H9 (cell line): ENCODE data around the gene RTN1. TPM values are rescaled to one million over a fixed set of nuclear protein-coding genes. Genes with fewer than 3 reads are reported as not detected.

ENCODE experiments used
- DNase-seq: peaks from one replicate; pipeline ENCODE4 v3.0.0-alpha.2; 2017
- H2AFZ ChIP-seq: one replicate; pipeline ENCODE4 v1.6.1; 2013; ENCODE audit warnings: mild to moderate bottlenecking, low read length, control low read depth, moderate library complexity
- H2AK5ac ChIP-seq: 2 replicates; pipeline ENCODE4 v1.6.1; 2013; ENCODE audit warnings: low read length, control low read depth, mixed read lengths; ENCODE audit not compliant: insufficient read length
- H2BK120ac ChIP-seq: one replicate; pipeline ENCODE4 v1.6.1; 2013; ENCODE audit warnings: low read depth, mild to moderate bottlenecking, low read length, control low read depth, inconsistent platforms; ENCODE audit not compliant: poor library complexity, severe bottlenecking
- H2BK12ac ChIP-seq: 2 replicates; pipeline ENCODE4 v1.6.1; 2013; ENCODE audit warnings: low read length, control low read depth, mixed read lengths, low read depth; ENCODE audit not compliant: insufficient read length
- H2BK15ac ChIP-seq: 2 replicates; pipeline ENCODE4 v1.6.1; 2013; ENCODE audit warnings: low read depth, low read length, control low read depth
- H2BK20ac ChIP-seq: one replicate; pipeline ENCODE4 v1.6.1; 2013; ENCODE audit warnings: low read depth, mild to moderate bottlenecking, low read length, control low read depth, inconsistent platforms; ENCODE audit not compliant: poor library complexity, severe bottlenecking
- H2BK5ac ChIP-seq: 2 replicates; pipeline ENCODE4 v1.6.1; 2013; ENCODE audit warnings: low read length, control low read depth, mixed read lengths; ENCODE audit not compliant: insufficient read length
- H3K14ac ChIP-seq: 2 replicates; pipeline ENCODE4 v1.6.1; 2013; ENCODE audit warnings: low read length, control low read depth; ENCODE audit not compliant: insufficient read depth
- H3K18ac ChIP-seq: 2 replicates; pipeline ENCODE4 v1.6.1; 2013; ENCODE audit warnings: low read depth, mild to moderate bottlenecking, mixed read lengths, low read length, control low read depth; ENCODE audit not compliant: insufficient read length
- H3K23ac ChIP-seq: 2 replicates; pipeline ENCODE4 v1.6.1; 2013; ENCODE audit warnings: low read length, control low read depth, mixed read lengths, low read depth; ENCODE audit not compliant: insufficient read length
- H3K23me2 ChIP-seq: 2 replicates; pipeline ENCODE4 v1.6.1; 2013; ENCODE audit warnings: low read depth, mild to moderate bottlenecking, mixed read lengths, low read length, control low read depth; ENCODE audit not compliant: insufficient read length, poor library complexity, severe bottlenecking
- H3K27ac ChIP-seq: 2 replicates; pipeline ENCODE4 v1.5.1; 2013; ENCODE audit warnings: low read length, control low read depth, mixed read lengths, low read depth; ENCODE audit not compliant: insufficient read length
- H3K27me3 ChIP-seq: 2 replicates; pipeline ENCODE4 v1.6.1; 2013; ENCODE audit warnings: low read length, control low read depth, inconsistent platforms; ENCODE audit not compliant: insufficient read depth
- H3K4ac ChIP-seq: 2 replicates; pipeline ENCODE4 v1.6.1; 2013; ENCODE audit warnings: low read depth, mild to moderate bottlenecking, control low read depth, inconsistent platforms, low read length, moderate library complexity
- H3K4me1 ChIP-seq: 2 replicates; pipeline ENCODE4 v1.6.1; 2013; ENCODE audit warnings: low read length, control low read depth, inconsistent platforms; ENCODE audit not compliant: insufficient read depth
- H3K4me2 ChIP-seq: 2 replicates; pipeline ENCODE4 v1.6.1; 2013; ENCODE audit warnings: low read length, control low read depth, mixed read lengths; ENCODE audit not compliant: insufficient read length, insufficient read depth
- H3K56ac ChIP-seq: 2 replicates; pipeline ENCODE4 v1.6.1; 2013; ENCODE audit warnings: low read depth, mild to moderate bottlenecking, mixed read lengths, low read length, control low read depth; ENCODE audit not compliant: insufficient read length
- H3K79me1 ChIP-seq: 2 replicates; pipeline ENCODE4 v1.6.1; 2013; ENCODE audit warnings: low read depth, mild to moderate bottlenecking, moderate library complexity, low read length, control low read depth, inconsistent platforms; ENCODE audit not compliant: insufficient read depth, poor library complexity, severe bottlenecking
- H3K79me2 ChIP-seq: 2 replicates; pipeline ENCODE4 v1.6.1; 2013; ENCODE audit warnings: low read length, control low read depth, inconsistent platforms; ENCODE audit not compliant: insufficient read depth
- H3K9ac ChIP-seq: 2 replicates; pipeline ENCODE4 v1.6.1; 2013; ENCODE audit warnings: low read length, control low read depth, mixed read lengths; ENCODE audit not compliant: insufficient read length; ENCODE audit errors: extremely low read depth
- H3K9me3 ChIP-seq: one replicate; pipeline ENCODE4 v1.6.1; 2013; ENCODE audit warnings: low read depth, low read length, inconsistent platforms; ENCODE audit not compliant: control insufficient read depth
- H3T11ph ChIP-seq: one replicate; pipeline ENCODE4 v1.6.1; 2013; ENCODE audit warnings: mild to moderate bottlenecking, low read length, control low read depth, inconsistent platforms
- H4K20me1 ChIP-seq: one replicate; pipeline ENCODE4 v1.6.1; 2013; ENCODE audit not compliant: control insufficient read depth, insufficient read length, insufficient read depth
- H4K5ac ChIP-seq: 2 replicates; pipeline ENCODE4 v1.6.1; 2013; ENCODE audit warnings: low read depth, mild to moderate bottlenecking, mixed read lengths, low read length, control low read depth; ENCODE audit not compliant: insufficient read length
- H4K8ac ChIP-seq: replicated peaks from 2 replicates; pipeline ENCODE4 v1.6.1; 2013; ENCODE audit warnings: low read length, control low read depth, mixed read lengths, low read depth; ENCODE audit not compliant: insufficient read length
- H4K91ac ChIP-seq: 2 replicates; pipeline ENCODE4 v1.6.1; 2013; ENCODE audit warnings: low read depth, mild to moderate bottlenecking, moderate library complexity, mixed read lengths, low read length, control low read depth; ENCODE audit not compliant: insufficient read length
- H3K27ac Mint-ChIP-seq, 3 experiments: 2 replicates in 2 of 3; 3 replicates in 1 of 3; pipeline ENCODE4 v1.8.0; 2020 to 2021; ENCODE audit warnings: mixed read lengths in 3 of 3, mild to moderate bottlenecking in 1 of 3, moderate library complexity in 1 of 3
- H3K27me3 Mint-ChIP-seq: 2 replicates; pipeline ENCODE4 v1.8.0; 2021; ENCODE audit warnings: low read depth, mild to moderate bottlenecking, moderate library complexity, mixed read lengths
- H3K36me3 Mint-ChIP-seq, 3 experiments: 2 replicates in 2 of 3; 3 replicates in 1 of 3; pipeline ENCODE4 v1.8.0; 2020 to 2021; ENCODE audit warnings: low read depth in 3 of 3, mixed read lengths in 3 of 3; ENCODE audit not compliant: insufficient read depth in 1 of 3
- H3K4me1 Mint-ChIP-seq, 2 experiments: 2 replicates each; pipeline ENCODE4 v1.8.0; 2020; ENCODE audit warnings: mixed read lengths in 2 of 2
- H3K4me3 Mint-ChIP-seq, 2 experiments: 2 replicates in 1 of 2; 3 replicates in 1 of 2; pipeline ENCODE4 v1.8.0; 2020 to 2021; ENCODE audit warnings: mild to moderate bottlenecking in 2 of 2, mixed read lengths in 2 of 2, moderate library complexity in 1 of 2
- H3K9me3 Mint-ChIP-seq, 2 experiments: 2 replicates in 1 of 2; 3 replicates in 1 of 2; pipeline ENCODE4 v1.8.0; 2020; ENCODE audit warnings: mild to moderate bottlenecking in 2 of 2, mixed read lengths in 2 of 2, moderate library complexity in 1 of 2
- WGBS: extraction: QIAGEN DNeasy Blood & Tissue Kit; methylation state at CpG from one replicate; pipeline ENCODE4 v1.1.7; 2013; ENCODE audit warnings: missing lambda C conversion rate, low lambda C conversion rate, mixed read lengths; ENCODE audit not compliant: insufficient read length; ENCODE audit errors: extremely low coverage; 5-methylcytosine and 5-hydroxymethylcytosine counted together
- total RNA-seq: library from RNA; stranded (reverse); gene quantifications from 2 replicates; pipeline ENCODE4 v1.2.1, GENCODE V29; 2021
- TF ChIP-seq, protein P1 (sequence below): fragments of 200-600 bp; sonication (generic); conservative IDR thresholded peaks from 3 replicates; pipeline ENCODE4 v1.8.0; 2021; ENCODE audit warnings: antibody characterized with exemption, mild to moderate bottlenecking

RTN1 gene
- total RNA-seq, 1 experiment from 2014 or later = 1.8 TPM

GRCh38 chr14:59627011-59627520, 243.5 kb downstream of the RTN1 start:
- Mint-ChIP-seq H3K27ac (no peak overlapping the region), H3K4me3 (no peak overlapping the region), H3K9me3 (no peaks in the 10 kb centered on the region; a peak in 1 of 5 replicates), H3K36me3 (no peaks in the 10 kb centered on the region), H3K4me1 (peaks cover 12 to 16% of the 10 kb centered on the region in 2 experiments), H3K27me3 (peaks cover 40% of the 10 kb centered on the region)
- no peak overlapping the region for H2AK5ac ChIP-seq
- H3K9me3 ChIP-seq = no peaks in the 10 kb centered on the region
- DNase-seq = no peak
- H2AFZ ChIP-seq = no peak overlapping the region
- H3K4me1 ChIP-seq = no peaks in the 10 kb centered on the region
- no peak overlapping the region for H3K9ac ChIP-seq
- no peak overlapping the region for H4K5ac ChIP-seq
- no peak overlapping the region for H3T11ph ChIP-seq
- no peaks in the 10 kb centered on the region for H4K20me1 ChIP-seq
- no peak overlapping the region for H2BK120ac ChIP-seq
- H3K18ac ChIP-seq = no peak overlapping the region
- H3K23me2 ChIP-seq = no peaks in the 10 kb centered on the region
- no peak overlapping the region for H3K56ac ChIP-seq
- H2BK12ac ChIP-seq = no peak overlapping the region
- TF ChIP-seq, protein P1, sequence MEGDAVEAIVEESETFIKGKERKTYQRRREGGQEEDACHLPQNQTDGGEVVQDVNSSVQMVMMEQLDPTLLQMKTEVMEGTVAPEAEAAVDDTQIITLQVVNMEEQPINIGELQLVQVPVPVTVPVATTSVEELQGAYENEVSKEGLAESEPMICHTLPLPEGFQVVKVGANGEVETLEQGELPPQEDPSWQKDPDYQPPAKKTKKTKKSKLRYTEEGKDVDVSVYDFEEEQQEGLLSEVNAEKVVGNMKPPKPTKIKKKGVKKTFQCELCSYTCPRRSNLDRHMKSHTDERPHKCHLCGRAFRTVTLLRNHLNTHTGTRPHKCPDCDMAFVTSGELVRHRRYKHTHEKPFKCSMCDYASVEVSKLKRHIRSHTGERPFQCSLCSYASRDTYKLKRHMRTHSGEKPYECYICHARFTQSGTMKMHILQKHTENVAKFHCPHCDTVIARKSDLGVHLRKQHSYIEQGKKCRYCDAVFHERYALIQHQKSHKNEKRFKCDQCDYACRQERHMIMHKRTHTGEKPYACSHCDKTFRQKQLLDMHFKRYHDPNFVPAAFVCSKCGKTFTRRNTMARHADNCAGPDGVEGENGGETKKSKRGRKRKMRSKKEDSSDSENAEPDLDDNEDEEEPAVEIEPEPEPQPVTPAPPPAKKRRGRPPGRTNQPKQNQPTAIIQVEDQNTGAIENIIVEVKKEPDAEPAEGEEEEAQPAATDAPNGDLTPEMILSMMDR = no peak
- H4K8ac ChIP-seq = no peak overlapping the region
- no peak overlapping the region for H4K91ac ChIP-seq
- H2BK5ac ChIP-seq = no peak overlapping the region
- H3K14ac ChIP-seq = no peak overlapping the region
- H3K4ac ChIP-seq = no peak overlapping the region
- no peak overlapping the region for H2BK20ac ChIP-seq
- no peak overlapping the region for H3K23ac ChIP-seq
- H3K27ac ChIP-seq = no peak overlapping the region
- no peaks in the 10 kb centered on the region; the same call in 1 of the 2 replicates for H3K27me3 ChIP-seq
- H3K79me2 ChIP-seq = no peaks in the 10 kb centered on the region
- H2BK15ac ChIP-seq = no peak overlapping the region
- no peak overlapping the region for H3K4me2 ChIP-seq
- no CpG with 5 or more reads among the region's 2 CpGs for WGBS
- no peaks in the 10 kb centered on the region for H3K79me1 ChIP-seq
